GF-D8 (cell line): ENCODE data around the gene OGA.
A peak's percentile ranks its signal among the peaks of the same experiment; 100 is the strongest.

Source experiments
- DNase-seq: peaks from one replicate; lab custom pipeline; 2025; lab: John Stamatoyannopoulos, UW

OGA gene

DNA sequence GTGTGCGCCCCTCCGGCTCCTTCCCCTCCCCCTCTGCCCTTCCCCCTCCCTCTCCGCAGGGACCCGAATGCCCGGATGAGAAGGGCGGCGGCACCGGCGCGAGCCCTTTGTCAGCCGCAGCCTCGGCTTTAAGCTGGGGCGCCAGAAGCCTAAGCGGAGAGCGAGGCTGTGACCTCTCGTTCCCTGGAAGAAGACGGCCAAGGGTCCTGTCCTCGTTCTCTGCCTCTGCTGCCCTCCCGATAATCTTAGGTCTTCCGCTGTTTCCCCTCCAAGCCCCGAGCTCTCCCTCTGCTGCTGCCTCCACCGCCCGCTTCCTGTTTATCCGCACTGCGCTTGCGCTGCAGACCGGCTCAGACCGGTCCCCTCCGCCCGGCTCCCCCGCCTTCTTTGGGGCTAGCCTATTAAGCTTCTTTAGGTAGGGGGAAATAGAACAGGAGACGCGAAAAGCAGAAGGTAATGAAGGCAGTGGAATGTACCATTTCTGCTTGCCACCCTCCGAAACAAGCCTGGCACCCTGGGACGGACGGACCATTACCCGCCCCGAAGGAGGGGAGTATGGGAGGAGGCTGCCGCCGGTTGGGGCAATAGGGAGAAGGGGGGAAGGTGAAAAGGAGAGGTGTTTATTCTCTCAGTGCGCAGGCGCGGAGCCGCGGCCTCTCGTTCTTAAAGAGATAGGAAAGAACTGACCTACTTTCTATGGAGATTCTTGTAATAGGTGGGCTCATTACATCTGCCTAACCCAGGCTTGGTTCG is at the start of gene OGA:
Gene OGA, minus strand, starts transcription at position 326 of the 753 bp plus-strand sequence. CDS start 422 bp downstream, outside the sequence.
- DNase-seq = peak; percentile 99

DNA sequence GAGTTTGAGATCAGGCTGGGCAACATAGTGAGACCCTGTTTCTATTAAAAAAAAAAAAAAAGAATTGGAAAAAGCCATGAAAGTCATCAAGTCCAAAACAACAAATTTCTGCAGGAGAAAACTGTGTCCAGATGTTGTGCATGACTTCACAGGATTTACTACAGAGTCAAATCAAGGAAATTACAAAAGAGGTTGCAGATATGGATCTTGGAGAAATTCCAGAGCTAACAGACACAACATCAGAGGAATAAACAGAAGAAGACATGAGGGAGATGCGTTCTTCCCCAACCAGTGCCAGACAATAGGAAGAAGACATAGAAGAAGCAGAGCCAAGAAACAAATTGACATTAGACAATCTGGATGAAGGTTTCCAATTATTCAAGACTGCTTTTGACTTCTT is 49.7 kb upstream of the OGA start:
- peak; percentile 3 for DNase-seq

DNA sequence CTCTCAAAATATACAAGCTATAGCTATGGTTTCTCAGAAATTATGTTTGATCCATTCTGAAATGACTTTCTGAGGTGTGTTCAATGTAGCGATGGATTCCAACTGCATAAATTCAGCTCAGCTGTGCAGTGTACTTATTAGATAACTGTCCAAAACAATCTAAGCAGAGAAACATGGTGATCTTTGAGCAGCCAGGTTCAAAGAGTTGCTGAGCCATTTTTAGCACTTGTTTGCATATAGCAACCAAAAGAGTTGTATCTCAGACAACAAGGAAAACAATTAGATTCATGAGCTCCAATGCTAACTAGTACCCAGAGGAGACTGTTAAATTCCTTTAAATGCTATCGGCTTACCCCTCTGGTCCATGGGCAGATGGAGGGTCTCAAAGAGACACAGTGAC is 41.3 kb upstream of the OGA start:
- DNase-seq = no peak

DNA sequence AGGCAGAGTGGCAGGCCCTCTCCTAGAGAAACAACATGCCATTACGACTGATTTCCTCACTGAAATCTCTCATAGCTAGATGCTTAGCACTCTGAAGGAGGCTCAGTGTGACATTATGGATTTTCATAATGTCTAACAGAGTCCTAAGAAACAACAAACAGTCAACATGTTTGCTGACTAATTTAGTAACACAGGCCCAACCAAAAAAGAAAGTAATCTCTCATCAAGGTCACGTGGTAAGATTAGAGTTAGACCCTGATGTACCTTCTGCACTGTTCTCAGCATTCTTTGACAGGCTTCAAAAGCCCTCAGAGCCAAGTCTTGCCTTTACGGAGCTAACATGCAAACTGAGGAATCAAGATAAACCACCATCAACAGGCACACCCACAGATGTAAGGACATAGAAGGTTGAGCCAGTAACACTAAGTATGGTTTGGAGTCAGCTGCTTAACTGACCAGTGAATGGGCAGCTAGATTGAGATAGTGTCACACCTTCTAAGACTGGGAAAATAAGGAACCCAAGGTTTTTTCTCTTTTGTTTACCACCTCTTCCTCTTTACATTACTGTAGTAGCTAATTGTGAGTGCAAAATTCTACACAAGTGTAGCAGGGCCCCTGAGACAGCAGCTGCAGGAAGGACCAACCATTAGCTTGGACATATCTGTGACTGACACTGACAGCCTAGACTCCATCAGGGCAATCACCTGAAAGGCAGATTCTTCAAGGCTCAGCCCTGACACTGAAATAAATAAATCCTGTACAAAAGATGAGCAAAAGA is 40.7 kb upstream of the OGA start:
- no peak for DNase-seq

DNA sequence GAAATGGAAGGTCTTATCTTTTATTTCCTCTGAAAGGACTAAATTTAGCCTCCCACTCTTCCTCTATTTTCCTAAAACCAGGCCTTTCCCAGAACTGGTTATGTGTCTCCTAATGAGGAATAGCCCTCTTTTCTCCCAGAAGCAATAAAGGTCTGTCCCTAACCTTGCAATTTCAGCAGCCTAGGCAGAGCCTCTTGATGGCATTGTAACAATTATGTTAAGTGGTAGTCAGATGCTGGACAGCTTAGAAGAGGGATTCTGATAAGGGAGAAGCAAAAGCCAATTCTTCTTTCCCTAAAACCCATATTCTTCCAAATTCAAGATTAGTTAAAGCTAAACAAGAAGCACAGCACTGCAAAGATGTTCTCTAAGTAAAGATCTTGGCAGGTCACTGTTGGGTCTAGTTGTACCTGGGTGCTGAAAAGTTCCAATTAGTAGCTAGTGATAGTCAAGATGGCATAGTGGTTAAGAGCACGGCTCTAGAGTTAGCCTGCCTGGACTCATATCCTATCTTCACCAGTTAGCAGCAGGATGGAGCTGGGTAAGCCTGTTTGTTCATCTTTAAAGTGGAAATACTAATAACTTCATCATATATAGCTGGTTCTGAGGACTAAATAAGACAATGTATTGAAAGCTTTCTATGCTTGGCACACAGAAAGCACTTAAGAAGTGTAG is 39.7 kb upstream of the OGA start:
- DNase-seq = no peak

DNA sequence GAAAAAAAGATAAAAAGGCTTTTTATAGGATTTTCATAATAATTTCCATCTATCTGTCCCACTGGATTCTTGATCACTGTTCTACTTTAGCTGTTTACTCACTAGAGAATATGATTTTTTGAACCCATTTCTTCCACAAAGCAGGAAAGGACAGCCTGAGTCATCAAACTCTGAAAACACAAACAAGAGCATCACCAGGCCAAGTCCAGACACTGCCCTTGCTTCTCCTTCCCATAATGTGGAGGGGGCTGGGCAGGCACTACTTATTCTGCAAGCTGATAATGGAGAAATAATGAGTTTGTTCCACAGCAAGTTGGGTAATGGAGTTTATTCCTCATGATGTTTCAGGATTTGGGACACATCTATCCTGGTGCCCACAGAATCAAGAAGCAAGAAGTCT is 38.4 kb upstream of the OGA start:
- DNase-seq = no peak

DNA sequence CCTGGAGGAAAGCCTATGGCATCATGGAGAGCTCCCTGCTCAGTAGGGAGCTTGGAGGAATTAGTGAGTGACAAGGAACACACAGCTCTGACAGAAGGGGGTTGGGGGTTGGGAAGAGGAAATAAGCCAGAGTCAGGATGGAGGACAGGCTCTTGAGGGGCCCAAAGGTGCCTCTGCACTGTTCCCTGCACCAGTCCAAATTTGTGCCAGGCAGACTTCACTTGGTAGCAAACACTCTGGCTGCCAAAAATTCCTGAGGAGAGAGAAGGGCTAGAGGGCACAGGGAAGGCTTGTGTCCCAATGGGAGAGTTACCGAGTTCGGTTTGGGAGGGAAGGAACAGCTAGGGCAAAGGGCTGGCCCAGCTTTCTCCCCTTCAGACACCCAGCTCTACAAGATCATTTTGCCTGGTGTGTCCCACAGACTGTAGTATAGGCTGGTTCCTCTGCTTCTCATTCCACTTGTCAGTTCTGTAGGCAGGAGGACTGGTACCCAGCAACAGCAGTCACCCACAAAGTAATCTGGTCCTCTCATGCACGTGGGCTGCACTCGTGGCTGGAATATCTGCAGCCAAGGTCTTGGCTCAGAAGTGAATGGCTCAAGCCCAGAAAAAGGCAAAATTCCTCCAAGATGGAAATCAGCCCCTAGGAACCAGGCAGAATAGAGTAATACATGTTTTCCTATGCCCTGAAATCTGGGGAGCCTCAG is 33.3 kb upstream of the OGA start:
- no peak for DNase-seq

DNA sequence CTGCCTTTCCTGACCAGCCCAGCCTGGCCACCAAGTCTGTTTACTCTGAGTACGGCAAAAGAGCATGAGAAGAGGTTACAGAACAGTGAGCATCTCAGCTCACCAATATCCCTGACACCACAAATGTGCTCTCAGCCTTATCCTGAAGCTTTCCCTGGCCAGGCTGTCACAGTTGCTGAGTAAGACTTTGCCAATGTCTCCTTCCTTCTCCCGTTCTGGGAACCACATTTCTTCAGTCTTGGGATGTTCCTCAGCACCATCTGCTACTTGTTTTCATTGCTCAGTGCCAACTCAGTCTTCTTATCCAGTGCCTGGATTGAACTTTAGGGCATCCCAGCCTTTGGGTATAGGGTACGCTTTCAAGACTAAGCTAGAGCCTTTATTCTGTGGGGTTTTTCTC is 32.5 kb upstream of the OGA start:
- no peak for DNase-seq

DNA sequence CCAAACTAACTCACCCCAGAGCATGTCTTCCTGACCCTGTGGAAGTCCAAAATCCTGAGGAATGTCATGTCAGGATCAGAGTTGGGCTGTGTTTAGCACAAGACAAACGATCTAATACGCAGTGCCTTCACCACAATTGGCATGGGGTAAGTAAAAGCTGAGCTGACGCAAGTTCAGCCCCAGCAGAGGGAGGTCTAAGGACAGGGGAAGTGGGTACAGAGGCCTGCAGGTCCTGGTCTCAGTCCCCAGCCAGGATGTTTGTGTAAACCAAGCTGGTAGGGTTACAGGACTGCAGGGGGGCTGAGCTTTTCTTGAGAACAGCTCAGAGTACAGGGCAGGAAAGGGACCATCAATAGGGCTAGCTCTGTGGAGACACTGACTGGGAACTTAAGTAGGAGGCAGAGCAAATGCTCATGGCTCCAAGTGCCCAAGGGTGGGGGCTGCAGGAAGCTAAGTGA is 30.7 kb upstream of the OGA start:
- DNase-seq = peak; percentile 77

DNA sequence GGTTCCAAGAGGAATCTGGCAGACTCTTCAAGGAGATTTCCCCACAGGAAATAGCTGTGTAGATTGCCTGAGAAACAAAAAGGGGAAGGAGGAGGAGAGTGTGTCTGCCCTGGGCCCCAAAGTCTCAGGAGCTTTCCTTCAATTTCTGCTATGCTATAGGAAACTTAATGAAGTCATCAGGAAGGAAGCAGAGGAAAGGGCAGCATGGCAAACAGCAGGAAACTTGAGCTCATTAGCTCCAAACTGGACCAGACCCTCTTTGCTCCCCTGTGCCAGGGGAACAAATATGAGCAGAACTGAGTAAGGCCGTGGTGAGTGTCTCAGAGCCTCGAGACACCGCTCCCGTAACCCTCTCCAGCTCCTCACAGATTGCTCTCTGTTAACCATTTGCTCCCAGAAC is 30.2 kb upstream of the OGA start:
- peak; percentile 62 for DNase-seq

DNA sequence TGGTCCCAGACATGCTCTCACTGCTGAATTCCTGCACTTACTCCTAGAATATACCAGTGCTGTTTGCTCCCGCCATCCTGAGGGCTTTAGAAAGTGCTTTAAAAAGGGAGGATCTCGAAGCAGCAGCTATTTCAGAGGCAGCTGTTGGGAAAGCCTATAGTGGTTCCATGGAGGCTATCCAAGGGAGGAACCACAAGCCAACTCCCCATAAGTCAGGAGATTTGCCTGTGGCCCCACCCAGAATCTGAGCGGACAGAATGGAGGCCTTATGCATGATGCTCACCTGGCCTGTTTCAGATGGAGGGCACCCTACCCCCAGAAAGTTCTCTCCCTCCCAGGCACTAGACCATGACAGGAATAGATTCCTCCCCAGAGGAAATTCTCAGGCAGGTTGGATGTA is 27.6 kb upstream of the OGA start:
- no peak for DNase-seq

DNA sequence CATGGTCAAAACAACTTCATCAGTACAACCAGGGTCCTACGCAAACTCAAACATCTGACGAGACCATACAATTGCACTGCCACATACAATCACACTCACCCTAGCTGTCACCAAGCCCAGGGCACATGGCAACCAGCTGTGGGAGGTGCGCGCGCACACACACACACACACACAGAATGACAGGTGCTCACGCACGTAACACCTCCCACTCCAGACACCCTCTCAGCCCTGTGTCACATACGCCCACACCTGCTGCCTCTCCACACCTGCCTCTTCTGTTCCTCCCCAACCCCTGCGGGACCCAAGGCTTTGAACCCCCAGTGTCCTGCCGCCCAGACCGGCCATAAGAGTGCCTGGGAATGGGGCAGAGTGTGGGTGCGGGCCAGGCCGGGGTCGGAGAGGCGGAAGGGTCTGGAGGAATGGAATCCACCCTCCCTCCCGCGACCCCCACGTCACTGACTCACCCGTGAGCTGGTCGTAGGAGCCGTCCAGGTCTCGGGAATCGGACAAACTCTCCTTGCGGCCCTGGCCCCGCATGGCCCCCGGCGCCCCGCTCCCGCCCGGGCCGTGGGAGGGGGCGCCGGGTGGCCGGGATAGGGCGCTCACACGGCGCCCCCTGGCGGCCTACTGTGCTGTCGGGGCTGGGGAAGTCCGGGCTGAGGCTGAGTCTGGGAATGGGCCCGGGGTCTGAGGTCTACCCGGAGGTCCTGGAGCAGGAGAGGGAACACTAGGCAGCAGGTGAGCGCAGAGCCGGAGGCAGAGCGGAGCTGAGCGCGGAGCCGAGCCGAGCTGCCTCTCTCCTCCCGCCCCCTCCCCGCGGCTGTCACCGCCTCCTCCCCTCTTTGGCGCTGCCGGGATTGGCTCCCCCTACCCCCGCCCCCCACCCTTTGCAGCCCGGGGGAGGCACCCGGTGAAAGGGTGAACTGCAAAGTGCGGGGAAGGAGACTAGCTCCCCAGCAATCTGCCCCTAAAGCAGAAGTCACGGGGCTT is 25.1 kb upstream of the OGA start, which contains the start of gene KCNIP2:
Gene KCNIP2, minus strand, starts transcription at position 769 of the 990 bp plus-strand sequence. Its CDS starts 232 bp downstream, at position 537.
- no peak for DNase-seq

DNA sequence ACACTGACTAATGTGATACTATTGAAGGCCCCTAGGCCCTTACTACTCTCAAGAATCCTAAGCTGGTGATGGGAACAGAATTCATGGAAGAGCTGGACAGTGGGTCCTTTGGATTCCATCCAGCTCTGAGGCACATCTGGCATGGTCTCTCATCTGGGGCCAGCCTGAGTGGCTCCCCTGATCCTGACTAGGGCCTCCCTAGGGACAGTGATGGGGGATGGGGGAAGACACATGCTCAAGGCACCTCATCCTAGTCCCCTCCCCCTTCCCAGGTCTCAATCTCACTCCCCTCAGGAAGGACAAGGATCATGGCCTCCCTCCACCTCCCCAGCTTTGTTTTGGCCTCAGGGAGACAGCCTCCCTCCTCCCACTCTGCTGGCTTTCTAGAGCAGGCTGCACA is 23.6 kb upstream of the OGA start:
- no peak for DNase-seq

DNA sequence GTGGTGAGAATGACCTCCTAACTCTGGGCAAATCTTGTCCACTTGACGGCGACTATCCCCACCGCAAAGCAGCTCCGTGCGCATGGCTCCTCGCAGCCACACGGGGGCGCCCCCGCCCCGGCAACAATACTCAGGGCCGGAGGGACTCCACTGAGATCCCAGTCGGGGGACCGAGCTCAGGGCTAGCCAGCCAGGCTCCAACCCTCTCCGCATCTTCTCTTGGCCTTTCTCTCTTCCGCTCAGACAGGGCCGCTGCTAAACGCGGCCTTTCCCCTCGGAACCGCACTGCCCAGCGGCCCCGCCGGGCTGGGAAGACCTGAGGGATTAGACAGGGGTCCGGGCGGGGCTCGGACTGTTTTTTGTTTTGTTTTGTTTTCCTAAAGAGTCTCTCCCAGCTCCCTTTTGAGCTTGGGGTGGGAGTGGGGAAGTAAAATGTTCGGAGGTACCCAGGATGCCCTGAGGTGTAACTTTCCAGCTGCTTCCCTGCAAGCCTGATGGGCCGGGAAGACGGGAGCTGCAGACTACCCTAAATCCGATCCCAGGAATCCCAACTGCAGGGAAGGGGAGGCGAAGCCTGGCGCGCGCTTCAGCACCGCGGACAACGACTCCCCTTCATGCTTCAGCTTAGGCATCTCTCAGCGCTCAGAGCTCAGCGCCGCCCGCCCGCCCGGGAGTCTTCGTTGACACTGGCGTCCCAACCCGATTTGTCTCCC is 22.7 kb upstream of the OGA start:
- DNase-seq = no peak

DNA sequence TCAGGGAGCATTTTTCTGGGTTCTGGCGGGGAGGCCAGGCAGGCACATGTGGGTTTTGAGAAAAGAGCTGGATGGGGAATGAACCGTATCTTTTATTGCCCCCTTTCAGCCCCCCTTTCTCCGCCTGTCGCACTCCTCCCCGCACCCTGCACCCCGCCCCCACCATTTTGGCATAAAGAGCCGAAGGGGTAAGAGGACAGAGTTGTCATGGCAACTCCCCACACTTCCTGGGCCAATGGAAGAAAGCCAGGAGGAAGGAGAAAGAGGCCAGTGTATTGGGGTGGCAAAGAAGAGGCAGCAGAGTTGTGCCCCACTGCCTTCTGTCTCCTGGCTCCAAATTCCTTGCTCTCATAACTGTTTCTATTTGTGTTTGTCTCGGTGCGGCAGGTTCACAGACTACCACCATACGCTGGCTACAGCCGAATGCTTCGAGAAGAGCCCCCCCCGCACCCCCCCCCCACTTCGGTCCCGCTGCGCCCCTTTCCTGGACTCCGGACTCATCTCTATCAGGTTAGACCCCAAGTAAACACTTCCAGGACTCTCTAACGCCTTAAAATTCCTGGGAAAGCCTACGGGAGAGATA is 21.9 kb upstream of the OGA start:
- DNase-seq = no peak

DNA sequence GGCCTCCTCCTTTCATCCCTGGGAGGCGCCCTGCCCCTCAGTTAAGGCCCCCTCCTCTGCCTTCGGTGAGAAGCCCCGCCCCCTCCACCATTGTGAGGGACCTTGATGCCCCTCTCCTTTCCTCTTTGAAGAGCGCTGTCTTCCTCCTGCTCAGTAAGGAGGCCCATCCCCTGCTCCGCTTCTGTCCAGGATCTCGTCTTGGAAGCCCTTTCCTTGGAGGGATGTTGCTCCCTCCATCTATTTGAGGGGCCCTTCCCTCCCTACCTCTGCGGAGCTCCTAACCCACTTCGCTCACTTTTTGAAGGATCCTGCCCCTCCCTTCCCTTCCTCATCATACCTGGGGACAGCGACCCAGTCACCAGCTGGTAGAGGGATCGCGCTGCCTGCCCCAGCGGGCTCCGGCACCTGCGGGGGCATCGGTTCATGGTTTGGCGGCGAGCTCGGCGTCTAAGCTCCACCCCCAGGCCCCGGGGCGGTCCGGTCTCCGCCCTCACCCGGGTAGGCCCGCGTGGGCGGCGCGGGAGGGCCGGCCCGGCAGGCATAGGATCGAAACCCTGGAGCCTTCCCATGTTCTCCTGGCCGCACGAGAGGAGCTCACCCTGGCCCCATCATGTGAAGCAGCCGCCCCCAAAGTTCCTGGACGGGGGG is 21.3 kb upstream of the OGA start:
- no peak for DNase-seq

DNA sequence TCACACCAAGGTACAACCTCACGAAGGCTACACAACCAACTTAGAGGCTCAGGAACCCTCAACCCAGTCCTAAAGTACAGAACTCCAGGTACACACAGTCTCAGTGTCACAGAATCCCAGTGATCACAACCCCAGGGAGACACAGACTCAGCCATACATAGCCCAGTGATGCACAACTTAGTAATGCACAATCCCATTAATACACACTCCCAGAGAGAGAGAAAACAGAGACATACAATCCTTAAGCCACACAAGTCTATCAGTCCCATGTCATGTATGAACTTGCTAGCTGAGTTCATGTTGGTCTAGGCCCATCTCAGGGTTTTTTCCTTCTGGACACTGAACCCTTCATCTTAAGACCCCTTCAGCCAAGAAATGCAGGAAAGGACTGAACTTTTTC is 20.8 kb upstream of the OGA start:
- no peak for DNase-seq

DNA sequence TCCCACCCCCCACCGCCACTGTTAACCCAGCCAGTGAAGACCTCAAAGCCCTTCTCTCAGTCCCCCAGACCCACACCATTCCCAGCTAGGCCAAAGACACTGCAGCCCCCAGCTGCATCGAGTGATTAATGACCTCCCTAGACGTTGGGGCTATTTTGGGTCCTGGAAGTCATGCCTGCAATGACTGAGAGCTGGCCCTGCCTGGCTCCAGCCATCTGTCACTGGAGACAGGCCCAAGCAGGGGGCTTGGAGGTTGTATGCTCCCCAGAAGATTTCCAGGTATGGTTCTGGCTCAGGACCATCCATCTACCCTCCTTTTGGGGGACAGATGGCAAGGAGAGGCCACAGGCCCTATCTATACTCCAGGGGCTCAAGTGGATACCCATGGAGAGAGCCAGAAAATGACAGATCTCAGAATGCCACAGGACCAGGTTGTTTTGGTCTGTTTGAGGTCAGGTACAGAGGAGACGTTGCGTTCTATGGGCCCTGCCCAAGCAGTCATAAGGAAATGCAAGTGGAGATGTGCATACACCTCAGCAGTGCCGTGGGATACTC is 20.2 kb upstream of the OGA start:
- DNase-seq = no peak

DNA sequence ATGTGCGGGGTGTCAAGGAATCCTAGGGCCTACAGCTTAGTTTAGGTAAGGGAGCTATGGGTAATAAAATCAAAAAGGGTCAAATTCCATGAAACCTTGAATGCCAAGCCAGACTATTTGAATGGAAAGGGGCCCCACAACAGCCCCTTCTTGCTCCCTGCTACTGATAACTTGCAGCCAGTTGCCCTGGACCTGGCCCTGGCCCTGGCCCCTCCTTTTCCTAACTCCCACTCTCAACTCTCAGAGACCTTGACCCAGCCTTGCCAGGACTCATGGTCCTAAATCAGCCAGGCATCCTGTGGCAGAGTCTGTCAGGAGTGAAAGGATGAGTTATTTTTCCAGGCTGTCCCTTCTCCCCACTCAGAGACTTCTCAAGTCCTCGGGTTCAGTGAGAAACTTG is 19.5 kb upstream of the OGA start:
- DNase-seq = no peak
